Neural progenitor cell (in vitro differentiated cells): Measurements from ENCODE around the gene RYR3.

ENCODE experiments used
- EZH2 ChIP-seq: fragments of 200-600 bp; sonication (generic); IDR thresholded peaks from 2 replicates; pipeline ENCODE4 v1.6.1; 2017; ENCODE audit warnings: antibody characterized with exemption, mild to moderate bottlenecking, moderate library complexity
- EZH2phosphoT487 ChIP-seq: fragments of 200-600 bp; sonication (generic); IDR thresholded peaks from 2 replicates; pipeline ENCODE4 v1.6.1; 2017; ENCODE audit warnings: antibody characterized with exemption
- TF ChIP-seq, protein P1 (sequence below): fragments of 200-600 bp; sonication (generic); IDR thresholded peaks from 2 replicates; pipeline ENCODE4 v1.5.1; 2017; ENCODE audit warnings: antibody characterized with exemption, mild to moderate bottlenecking

DNA sequence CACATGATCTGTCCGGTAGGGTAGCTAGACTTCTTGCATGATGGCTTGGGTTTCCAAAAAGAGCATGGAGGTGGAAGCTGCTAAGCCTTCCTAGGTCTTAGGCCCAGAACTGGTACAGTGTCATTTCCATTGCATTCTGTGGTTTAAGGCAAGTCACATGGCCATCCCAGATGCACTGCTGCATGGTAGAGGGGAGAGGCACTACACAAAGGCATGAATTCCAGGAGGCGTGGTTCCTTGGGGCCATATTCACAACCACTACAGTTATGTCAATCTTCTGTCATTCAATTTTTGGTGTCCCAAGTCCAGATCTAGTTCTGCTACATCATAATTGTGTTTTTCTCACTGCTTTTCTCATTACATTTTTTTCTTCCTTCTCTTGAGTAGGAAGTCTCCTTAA is 535.4 kb downstream of the RYR3 start:
- TF ChIP-seq, protein P1, sequence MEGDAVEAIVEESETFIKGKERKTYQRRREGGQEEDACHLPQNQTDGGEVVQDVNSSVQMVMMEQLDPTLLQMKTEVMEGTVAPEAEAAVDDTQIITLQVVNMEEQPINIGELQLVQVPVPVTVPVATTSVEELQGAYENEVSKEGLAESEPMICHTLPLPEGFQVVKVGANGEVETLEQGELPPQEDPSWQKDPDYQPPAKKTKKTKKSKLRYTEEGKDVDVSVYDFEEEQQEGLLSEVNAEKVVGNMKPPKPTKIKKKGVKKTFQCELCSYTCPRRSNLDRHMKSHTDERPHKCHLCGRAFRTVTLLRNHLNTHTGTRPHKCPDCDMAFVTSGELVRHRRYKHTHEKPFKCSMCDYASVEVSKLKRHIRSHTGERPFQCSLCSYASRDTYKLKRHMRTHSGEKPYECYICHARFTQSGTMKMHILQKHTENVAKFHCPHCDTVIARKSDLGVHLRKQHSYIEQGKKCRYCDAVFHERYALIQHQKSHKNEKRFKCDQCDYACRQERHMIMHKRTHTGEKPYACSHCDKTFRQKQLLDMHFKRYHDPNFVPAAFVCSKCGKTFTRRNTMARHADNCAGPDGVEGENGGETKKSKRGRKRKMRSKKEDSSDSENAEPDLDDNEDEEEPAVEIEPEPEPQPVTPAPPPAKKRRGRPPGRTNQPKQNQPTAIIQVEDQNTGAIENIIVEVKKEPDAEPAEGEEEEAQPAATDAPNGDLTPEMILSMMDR, result no peak
- TF ChIP-seq EZH2phosphoT487, result no peak
- no peak for TF ChIP-seq EZH2
